Measurements from ENCODE around the gene LGALS3.

LGALS3 gene

GRCh38 chr14:55160989-55161388 lies 31.9 kb downstream of the LGALS3 start:
- no peak for TF ChIP-seq ZFP30 (CRISPR knock-in tag; IDR thresholded peaks at IDR 0.05)
- no peak for TF ChIP-seq ZNF565 (CRISPR knock-in tag; conservative IDR thresholded peaks at IDR 0.05; ENCODE audit: low read depth)
- no peak for TF ChIP-seq GLIS3 (CRISPR knock-in tag; IDR thresholded peaks at IDR 0.05)
- no peak for TF ChIP-seq ARNTL (CRISPR knock-in tag; IDR thresholded peaks at IDR 0.05; ENCODE audit: borderline replicate concordance, low read depth)
- peak; percentile 87; the same call in 2 of the 3 replicates for ATAC-seq

DNA sequence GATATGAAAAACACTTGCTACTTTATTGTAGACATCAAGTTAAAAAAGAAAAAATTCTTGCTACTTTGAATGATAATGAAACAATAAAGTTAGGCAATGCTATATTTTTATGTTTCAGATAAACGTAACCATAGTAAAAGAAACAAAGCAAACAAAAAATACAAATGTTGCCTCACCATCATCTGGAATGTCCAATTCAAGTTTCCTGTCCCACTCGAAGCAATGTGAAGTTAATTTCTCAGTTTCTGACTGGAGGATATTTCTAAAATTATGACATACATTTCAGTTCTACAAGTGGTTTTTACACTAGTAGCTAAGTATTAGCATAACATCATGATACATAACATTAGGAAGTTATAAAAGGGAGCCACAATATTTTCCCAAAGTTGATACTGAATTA lies 41.5 kb downstream of the LGALS3 start:
- no peak for ATAC-seq
- no peak for TF ChIP-seq BACH2 (CRISPR knock-in tag; IDR thresholded peaks at IDR 0.05; ENCODE audit: borderline replicate concordance)
- no peak for TF ChIP-seq POU6F1 (CRISPR knock-in tag; IDR thresholded peaks at IDR 0.05; ENCODE audit: borderline replicate concordance, low read depth)
- TF ChIP-seq GLIS3 (CRISPR knock-in tag; IDR thresholded peaks at IDR 0.05): no peak
- no peak for TF ChIP-seq OSR1 (CRISPR knock-in tag; IDR thresholded peaks at IDR 0.05)
- TF ChIP-seq ZFP30 (CRISPR knock-in tag; IDR thresholded peaks at IDR 0.05): no peak
- TF ChIP-seq SNAI2 (CRISPR knock-in tag; IDR thresholded peaks at IDR 0.05): no peak
- no peak for TF ChIP-seq TSHZ2 (CRISPR knock-in tag; IDR thresholded peaks at IDR 0.05)

DNA sequence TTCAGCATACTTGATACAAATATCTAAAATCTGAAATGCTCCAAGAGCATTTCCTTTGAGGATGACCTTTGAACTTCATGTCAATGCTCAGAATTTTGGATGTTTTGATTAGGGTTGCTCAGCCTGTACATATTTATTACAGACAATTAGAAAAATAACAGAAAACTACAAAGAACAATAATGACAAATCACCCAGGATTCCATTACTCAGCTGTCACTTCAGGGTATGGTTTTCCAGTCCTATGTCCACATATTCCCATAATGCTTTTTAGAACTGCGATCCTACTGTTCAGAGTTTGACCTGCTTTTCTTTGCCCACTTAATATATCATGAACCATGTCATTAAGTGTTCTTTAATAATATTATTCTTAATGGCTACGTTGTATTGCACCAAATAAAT lies 51.0 kb downstream of the LGALS3 start:
- no peak for ATAC-seq
- TF ChIP-seq, protein P1, sequence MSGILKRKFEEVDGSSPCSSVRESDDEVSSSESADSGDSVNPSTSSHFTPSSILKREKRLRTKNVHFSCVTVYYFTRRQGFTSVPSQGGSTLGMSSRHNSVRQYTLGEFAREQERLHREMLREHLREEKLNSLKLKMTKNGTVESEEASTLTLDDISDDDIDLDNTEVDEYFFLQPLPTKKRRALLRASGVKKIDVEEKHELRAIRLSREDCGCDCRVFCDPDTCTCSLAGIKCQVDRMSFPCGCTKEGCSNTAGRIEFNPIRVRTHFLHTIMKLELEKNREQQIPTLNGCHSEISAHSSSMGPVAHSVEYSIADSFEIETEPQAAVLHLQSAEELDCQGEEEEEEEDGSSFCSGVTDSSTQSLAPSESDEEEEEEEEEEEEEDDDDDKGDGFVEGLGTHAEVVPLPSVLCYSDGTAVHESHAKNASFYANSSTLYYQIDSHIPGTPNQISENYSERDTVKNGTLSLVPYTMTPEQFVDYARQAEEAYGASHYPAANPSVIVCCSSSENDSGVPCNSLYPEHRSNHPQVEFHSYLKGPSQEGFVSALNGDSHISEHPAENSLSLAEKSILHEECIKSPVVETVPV (CRISPR knock-in tag; IDR thresholded peaks at IDR 0.05): no peak
- TF ChIP-seq, protein P2, sequence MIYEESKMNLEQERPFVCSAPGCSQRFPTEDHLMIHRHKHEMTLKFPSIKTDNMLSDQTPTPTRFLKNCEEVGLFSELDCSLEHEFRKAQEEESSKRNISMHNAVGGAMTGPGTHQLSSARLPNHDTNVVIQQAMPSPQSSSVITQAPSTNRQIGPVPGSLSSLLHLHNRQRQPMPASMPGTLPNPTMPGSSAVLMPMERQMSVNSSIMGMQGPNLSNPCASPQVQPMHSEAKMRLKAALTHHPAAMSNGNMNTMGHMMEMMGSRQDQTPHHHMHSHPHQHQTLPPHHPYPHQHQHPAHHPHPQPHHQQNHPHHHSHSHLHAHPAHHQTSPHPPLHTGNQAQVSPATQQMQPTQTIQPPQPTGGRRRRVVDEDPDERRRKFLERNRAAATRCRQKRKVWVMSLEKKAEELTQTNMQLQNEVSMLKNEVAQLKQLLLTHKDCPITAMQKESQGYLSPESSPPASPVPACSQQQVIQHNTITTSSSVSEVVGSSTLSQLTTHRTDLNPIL (CRISPR knock-in tag; IDR thresholded peaks at IDR 0.05; ENCODE audit: low read depth): no peak
- TF ChIP-seq ZC3H10 (CRISPR knock-in tag; IDR thresholded peaks at IDR 0.05) (no peak), ISL1 (CRISPR knock-in tag; IDR thresholded peaks at IDR 0.05) (no peak), TCF4 (CRISPR knock-in tag; IDR thresholded peaks at IDR 0.05; ENCODE audit: borderline replicate concordance) (no peak), BACH2 (CRISPR knock-in tag; IDR thresholded peaks at IDR 0.05; ENCODE audit: borderline replicate concordance) (no peak), ZNF70 (CRISPR knock-in tag; IDR thresholded peaks at IDR 0.05) (no peak), ARNTL (CRISPR knock-in tag; IDR thresholded peaks at IDR 0.05; ENCODE audit: borderline replicate concordance, low read depth) (no peak), ZNF8 (CRISPR knock-in tag; IDR thresholded peaks at IDR 0.05) (no peak), ZFP3 (CRISPR knock-in tag; IDR thresholded peaks at IDR 0.05) (no peak), PATZ1 (CRISPR knock-in tag; IDR thresholded peaks at IDR 0.05; ENCODE audit: borderline replicate concordance) (no peak), OSR1 (CRISPR knock-in tag; IDR thresholded peaks at IDR 0.05) (no peak), TSHZ2 (CRISPR knock-in tag; IDR thresholded peaks at IDR 0.05) (no peak), TOX (CRISPR knock-in tag; IDR thresholded peaks at IDR 0.05; ENCODE audit: borderline replicate concordance) (no peak), GLIS3 (CRISPR knock-in tag; IDR thresholded peaks at IDR 0.05) (no peak)
